Vagina (tissue), 2 donors: ENCODE measurements around the gene TBC1D3E. TPM values are rescaled to one million over a fixed set of nuclear protein-coding genes. Genes with fewer than 3 reads are reported as not detected.
"Not testable (repeated sequence)": the region's sequence is repeated elsewhere in the genome, so short reads cannot be mapped to it uniquely, and the experiment has no call there.

Experiments
- DNase-seq, 2 donors: peaks; one replicate each; pipeline ENCODE4 v3.0.0-alpha.2; 2017; ENCODE audit errors: extremely low spot score in 2 of 2
- H3K27ac ChIP-seq: fragments of 200-600 bp; sonication (generic); one replicate; pipeline ENCODE4 v1.5.1; 2019
- H3K27me3 ChIP-seq: fragments of 200-600 bp; sonication (generic); one replicate; pipeline ENCODE4 v1.5.1; 2019
- H3K36me3 ChIP-seq, 2 donors: fragments of 200-600 bp; sonication (generic); one replicate each; pipeline ENCODE4 v1.5.1; 2017 to 2019
- H3K4me1 ChIP-seq: fragments of 200-600 bp; sonication (generic); one replicate; pipeline ENCODE4 v1.5.1; 2019
- H3K4me3 ChIP-seq, 2 donors: fragments of 200-600 bp; sonication (generic); 1 replicate in 1 of 2; 2 replicates in 1 of 2; pipeline ENCODE4 v1.5.1; 2016 to 2019
- H3K9me3 ChIP-seq: fragments of 200-600 bp; sonication (generic); one replicate; pipeline ENCODE4 v1.5.1; 2019
- intact Hi-C: fragments of 100-400 bp; cut with DNase I; formaldehyde crosslinking; loops from one replicate; pipeline ENCODE4 v1.15.1; 2023
- small RNA-seq: library from RNA; depleted of rRNA; stranded (forward); fragments of <200 nt; gene quantifications from one replicate; pipeline ENCODE3, GENCODE V24; 2016
- total RNA-seq: library from RNA; depleted of rRNA; stranded (reverse); fragments of >200 nt; gene quantifications from one replicate; pipeline ENCODE4 v1.2.3, GENCODE V29; 2016

TBC1D3E gene
- total RNA-seq: not detected

GRCh38 chr17:38127651-38128050 lies at the start of gene TBC1D3E:
TBC1D3E (plus strand) TSS chr17:38127951; CDS start chr17:38129496, 1,545 bp downstream.
- H3K27ac ChIP-seq, DNase-seq, intact Hi-C loops, H3K4me1 ChIP-seq, H3K9me3 ChIP-seq, H3K36me3 ChIP-seq, H3K27me3 ChIP-seq, H3K4me3 ChIP-seq: not testable (repeated sequence)

- intact Hi-C loops, H3K27ac ChIP-seq, H3K27me3 ChIP-seq, H3K4me3 ChIP-seq, H3K9me3 ChIP-seq, H3K36me3 ChIP-seq, H3K4me1 ChIP-seq, DNase-seq: not testable (repeated sequence)
Measured at GRCh38 chr17:38087344-38087743, 40.4 kb upstream of the TBC1D3E start.

DNA sequence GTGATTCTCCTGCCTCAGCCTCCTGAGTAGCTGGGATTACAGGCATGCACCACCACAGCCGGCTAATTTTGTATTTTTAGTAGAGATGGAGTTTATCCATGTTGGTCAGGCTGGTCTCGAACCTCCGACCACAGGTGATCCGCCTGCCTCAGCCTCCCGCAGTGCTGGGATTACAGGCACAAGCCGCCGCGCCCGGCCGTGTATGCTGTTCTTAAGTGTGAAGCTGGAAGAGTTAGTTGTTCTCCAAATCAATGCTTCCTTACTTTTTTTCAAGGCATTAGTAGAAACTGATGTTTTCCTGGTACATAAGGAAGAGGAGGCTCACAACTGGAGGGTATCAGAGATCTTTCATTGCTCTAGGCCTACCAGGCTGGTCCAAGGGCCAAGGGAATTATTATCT lies 39.6 kb upstream of the TBC1D3E start:
- H3K4me3 ChIP-seq, H3K4me1 ChIP-seq, H3K9me3 ChIP-seq, H3K27ac ChIP-seq, DNase-seq, H3K36me3 ChIP-seq, H3K27me3 ChIP-seq, intact Hi-C loops: not testable (repeated sequence)

DNA sequence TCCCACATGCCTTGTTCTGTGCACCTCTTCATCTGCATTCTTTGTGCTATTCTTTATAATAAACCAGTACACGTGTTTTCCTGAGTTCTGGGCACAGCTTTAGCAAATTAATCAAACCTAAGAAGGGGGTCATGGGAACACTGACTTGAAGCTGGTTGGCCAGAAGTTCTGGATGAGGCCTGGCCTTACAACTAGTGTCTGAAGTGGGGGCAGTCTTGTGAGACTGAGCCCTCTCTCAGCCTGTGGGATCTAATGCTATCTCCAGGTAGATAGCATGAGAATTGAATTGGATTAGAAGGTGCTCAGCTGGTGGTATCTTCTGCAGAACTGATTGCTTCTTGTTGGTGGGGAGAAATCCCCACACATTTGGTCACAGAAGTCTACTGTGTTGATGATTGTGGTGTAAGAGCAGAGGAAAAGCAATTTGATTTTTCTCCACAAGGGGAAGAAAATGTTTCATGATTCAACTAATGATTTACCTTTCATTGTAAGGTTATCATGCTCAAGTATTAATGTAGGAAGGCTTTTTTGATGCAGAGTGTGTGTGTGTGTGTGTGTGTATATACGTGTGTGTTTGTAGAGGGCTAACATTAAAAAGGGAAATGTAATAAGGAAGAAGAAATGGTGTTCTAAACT lies 33.6 kb upstream of the TBC1D3E start:
- H3K36me3 ChIP-seq, H3K9me3 ChIP-seq, H3K4me3 ChIP-seq, intact Hi-C loops, H3K4me1 ChIP-seq, DNase-seq, H3K27ac ChIP-seq, H3K27me3 ChIP-seq: not testable (repeated sequence)

DNA sequence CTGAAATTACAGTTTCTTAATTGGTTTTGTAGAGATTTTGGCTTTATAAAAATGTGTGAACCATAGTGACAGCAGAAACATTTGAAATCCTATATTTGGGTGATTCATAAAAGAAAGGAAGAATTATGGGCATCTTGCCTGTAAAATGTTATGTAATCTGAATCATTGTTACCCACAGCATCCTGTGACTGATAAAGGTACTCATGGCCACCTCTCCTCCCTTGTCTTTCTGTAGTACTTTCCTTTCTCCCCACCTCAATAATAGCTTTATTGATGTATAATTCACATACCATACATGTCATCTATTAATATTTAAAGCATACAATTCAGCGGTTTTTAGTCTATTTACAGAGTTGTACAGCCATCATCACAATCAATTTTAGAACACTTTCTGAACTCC lies 28.5 kb upstream of the TBC1D3E start:
- DNase-seq, intact Hi-C loops, H3K27me3 ChIP-seq, H3K4me1 ChIP-seq, H3K4me3 ChIP-seq, H3K27ac ChIP-seq, H3K9me3 ChIP-seq, H3K36me3 ChIP-seq: not testable (repeated sequence)

DNA sequence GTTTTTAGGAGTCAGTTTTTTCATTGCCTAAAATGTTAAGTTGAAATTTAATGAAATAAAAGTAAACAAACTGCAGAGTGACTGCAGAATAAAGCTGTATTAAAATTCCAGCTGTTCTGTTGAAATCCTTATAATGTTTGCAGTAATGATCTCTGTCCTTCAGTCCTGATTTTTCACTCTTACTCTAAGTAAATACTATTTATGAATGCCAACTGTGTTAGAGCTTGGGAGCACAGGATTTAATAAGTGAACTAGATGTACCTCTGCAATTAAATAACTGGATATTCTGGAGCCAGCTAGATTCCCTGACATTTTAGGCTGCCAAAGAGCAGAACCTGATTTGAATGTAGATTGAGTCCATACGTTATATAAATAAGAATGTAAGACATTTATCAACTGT lies 7.9 kb upstream of the TBC1D3E start:
- H3K27me3 ChIP-seq, H3K4me1 ChIP-seq, H3K27ac ChIP-seq, H3K4me3 ChIP-seq, H3K9me3 ChIP-seq, intact Hi-C loops, H3K36me3 ChIP-seq, DNase-seq: not testable (repeated sequence)

GRCh38 chr17:38134860-38135259 lies 7.1 kb downstream of the TBC1D3E start:
- DNase-seq, intact Hi-C loops, H3K36me3 ChIP-seq, H3K27ac ChIP-seq, H3K4me1 ChIP-seq, H3K9me3 ChIP-seq, H3K4me3 ChIP-seq, H3K27me3 ChIP-seq: not testable (repeated sequence)

Small RNA genes within 50 kb of the gene (small RNA-seq; reads per million reads assigned to genes)
- not detected for gene RF00019
- not detected for gene RNA5SP526

Other genes starting within 250 kb of the TBC1D3E start
- not detected for gene TBC1D3K, start 203.5 kb upstream of the TBC1D3E start, total RNA-seq
- gene TBC1D3L, start 138.9 kb upstream of the TBC1D3E start, total RNA-seq: 23.8 TPM
- not detected for gene TBC1D3D, start 124.0 kb upstream of the TBC1D3E start, total RNA-seq
- not detected for gene TBC1D3C, start 59.3 kb upstream of the TBC1D3E start, total RNA-seq
- not detected for gene TBC1D3, start 64.6 kb downstream of the TBC1D3E start, total RNA-seq
- 22.1 TPM for gene MRPL45, start 169.2 kb downstream of the TBC1D3E start, total RNA-seq
- not detected for gene GPR179, start 216.0 kb downstream of the TBC1D3E start, total RNA-seq
- 14.7 TPM for gene SOCS7, start 223.9 kb downstream of the TBC1D3E start, total RNA-seq